CD14-positive monocyte (primary cell): ENCODE results near the gene RAB25. TPM values are rescaled to one million over a fixed set of nuclear protein-coding genes. Genes with fewer than 3 reads are reported as not detected.

Experiments used
- DNase-seq, 3 donors: peaks; one replicate each; pipeline ENCODE4 v3.0.0-alpha.2; 2011 to 2022
- H2AFZ ChIP-seq: 2 replicates; pipeline ENCODE4 v1.6.0; 2012; ENCODE audit warnings: mild to moderate bottlenecking, low read depth, low read length, inconsistent platforms; ENCODE audit not compliant: insufficient read depth, poor library complexity, severe bottlenecking
- H3K27ac ChIP-seq, 2 donors: 1 replicate in 1 of 2; 2 replicates in 1 of 2; pipeline ENCODE4 v1.5.1; 2012 to 2013; ENCODE audit warnings: low read length in 2 of 2, control low read depth in 1 of 2, inconsistent platforms in 1 of 2, low read depth in 1 of 2, mild to moderate bottlenecking in 1 of 2
- H3K27me3 ChIP-seq, 2 donors: one replicate each; pipeline versions ENCODE4 v1.6.0 to v1.6.1; 2011 to 2013; ENCODE audit warnings: low read length in 2 of 2; ENCODE audit not compliant: control insufficient read depth in 2 of 2, insufficient read depth in 2 of 2
- H3K36me3 ChIP-seq, 2 donors: replicated peaks in 1 of 2; 1 replicate in 1 of 2; 2 replicates in 1 of 2; pipeline versions ENCODE4 v1.5.1 to v1.6.1; 2012 to 2013; ENCODE audit warnings: low read length in 2 of 2, control low read depth in 1 of 2, inconsistent platforms in 1 of 2, mild to moderate bottlenecking in 1 of 2; ENCODE audit not compliant: insufficient read depth in 2 of 2, control insufficient read depth in 1 of 2
- H3K4me1 ChIP-seq, 2 donors: 1 replicate in 1 of 2; 2 replicates in 1 of 2; pipeline versions ENCODE4 v1.5.1 to v1.6.1; 2012 to 2013; ENCODE audit warnings: low read length in 2 of 2, control low read depth in 1 of 2, inconsistent platforms in 1 of 2, mild to moderate bottlenecking in 1 of 2, moderate library complexity in 1 of 2; ENCODE audit not compliant: insufficient read depth in 2 of 2, control insufficient read depth in 1 of 2
- H3K4me2 ChIP-seq: replicated peaks from 2 replicates; pipeline ENCODE3; 2012; ENCODE audit warnings: low read length, moderate library complexity, mild to moderate bottlenecking; ENCODE audit not compliant: poor library complexity, severe bottlenecking; ENCODE audit errors: extremely low read depth
- H3K4me3 ChIP-seq, 3 experiments: fragments of 200-600 bp in 1 of 3; sonication (generic) in 1 of 3; replicated peaks in 1 of 3; 1 replicate in 2 of 3; 2 replicates in 1 of 3; pipeline ENCODE4 v1.5.1; 2011 to 2013; ENCODE audit warnings: low read length in 3 of 3, mild to moderate bottlenecking in 3 of 3, control low read depth in 2 of 3, low read depth in 2 of 3, inconsistent platforms in 1 of 3, moderate library complexity in 1 of 3
- H3K79me2 ChIP-seq: 2 replicates; pipeline ENCODE4 v1.6.0; 2012; ENCODE audit warnings: mild to moderate bottlenecking, control low read depth, inconsistent platforms, low read length, moderate library complexity; ENCODE audit not compliant: insufficient read depth
- H3K9ac ChIP-seq: 2 replicates; pipeline ENCODE4 v1.6.0; 2017; ENCODE audit warnings: low read length, mild to moderate bottlenecking; ENCODE audit not compliant: insufficient read depth, poor library complexity, severe bottlenecking
- H3K9me3 ChIP-seq, 2 donors: replicated peaks in 1 of 2; 1 replicate in 1 of 2; 2 replicates in 1 of 2; pipeline versions ENCODE4 v1.5.1 to v1.6.1; 2012 to 2013; ENCODE audit warnings: low read length in 2 of 2, control low read depth in 1 of 2; ENCODE audit not compliant: control insufficient read depth in 1 of 2, insufficient read depth in 1 of 2
- H4K20me1 ChIP-seq: 2 replicates; pipeline ENCODE4 v1.6.0; 2012; ENCODE audit warnings: mild to moderate bottlenecking, low read length, control low read depth, moderate library complexity; ENCODE audit not compliant: insufficient read depth
- H3K27ac Mint-ChIP-seq, 7 donors: one replicate each; pipeline ENCODE4 v1.8.0; 2020; ENCODE audit warnings: mild to moderate bottlenecking in 7 of 7, mixed read lengths in 7 of 7, moderate library complexity in 6 of 7, inconsistent platforms in 2 of 7
- H3K27me3 Mint-ChIP-seq, 3 donors: one replicate each; pipeline ENCODE4 v1.8.0; 2021 to 2022; ENCODE audit warnings: low read depth in 3 of 3, mild to moderate bottlenecking in 3 of 3, mixed read lengths in 3 of 3, moderate library complexity in 3 of 3, inconsistent platforms in 1 of 3
- H3K36me3 Mint-ChIP-seq, 2 donors: one replicate each; pipeline ENCODE4 v1.8.0; 2020; ENCODE audit warnings: mixed read lengths in 2 of 2, inconsistent platforms in 1 of 2, mild to moderate bottlenecking in 1 of 2
- H3K4me1 Mint-ChIP-seq: one replicate; pipeline ENCODE4 v1.8.0; 2020; ENCODE audit warnings: mild to moderate bottlenecking, mixed read lengths
- H3K4me3 Mint-ChIP-seq, 2 donors: one replicate each; pipeline ENCODE4 v1.8.0; 2020; ENCODE audit warnings: mild to moderate bottlenecking in 2 of 2, mixed read lengths in 2 of 2, moderate library complexity in 1 of 2
- H3K9me3 Mint-ChIP-seq, 7 donors: one replicate each; pipeline ENCODE4 v1.8.0; 2020 to 2022; ENCODE audit warnings: mixed read lengths in 7 of 7, mild to moderate bottlenecking in 6 of 7, moderate library complexity in 6 of 7, inconsistent platforms in 2 of 7
- WGBS: methylation state at CpG from one replicate; pipeline ENCODE4 v1.1.5; 2013; ENCODE audit warnings: missing lambda C conversion rate; ENCODE audit not compliant: insufficient coverage; 5-methylcytosine and 5-hydroxymethylcytosine counted together
- intact Hi-C, 2 donors: fragments of 100-400 bp; cut with micrococcal nuclease; formaldehyde crosslinking; loops; one replicate each; pipeline versions ENCODE4 v1.15.0 to v1.15.1; 2023
- polyA plus RNA-seq, 3 donors: library from polyadenylated mRNA; depleted of rRNA in 1 of 3; unstranded in 2 of 3; stranded (reverse) in 1 of 3; fragments of 300-500 nt in 2 of 3; fragments of >200 nt in 1 of 3; fragmentation: Illumina TruSeq in 2 of 3; gene quantifications; 1 replicate in 2 of 3; 2 replicates in 1 of 3; pipeline ENCODE4 v1.2.3, GENCODE V29; 2012 to 2021
- TF ChIP-seq, protein P1 (sequence below): fragments of 200-600 bp; IDR thresholded peaks from one replicate; pipeline ENCODE4 v1.8.0; 2022; ENCODE audit warnings: antibody characterized with exemption, mild to moderate bottlenecking

RAB25 gene
- polyA plus RNA-seq, 3 donors: 0.23 TPM; not detected in 2

DNA sequence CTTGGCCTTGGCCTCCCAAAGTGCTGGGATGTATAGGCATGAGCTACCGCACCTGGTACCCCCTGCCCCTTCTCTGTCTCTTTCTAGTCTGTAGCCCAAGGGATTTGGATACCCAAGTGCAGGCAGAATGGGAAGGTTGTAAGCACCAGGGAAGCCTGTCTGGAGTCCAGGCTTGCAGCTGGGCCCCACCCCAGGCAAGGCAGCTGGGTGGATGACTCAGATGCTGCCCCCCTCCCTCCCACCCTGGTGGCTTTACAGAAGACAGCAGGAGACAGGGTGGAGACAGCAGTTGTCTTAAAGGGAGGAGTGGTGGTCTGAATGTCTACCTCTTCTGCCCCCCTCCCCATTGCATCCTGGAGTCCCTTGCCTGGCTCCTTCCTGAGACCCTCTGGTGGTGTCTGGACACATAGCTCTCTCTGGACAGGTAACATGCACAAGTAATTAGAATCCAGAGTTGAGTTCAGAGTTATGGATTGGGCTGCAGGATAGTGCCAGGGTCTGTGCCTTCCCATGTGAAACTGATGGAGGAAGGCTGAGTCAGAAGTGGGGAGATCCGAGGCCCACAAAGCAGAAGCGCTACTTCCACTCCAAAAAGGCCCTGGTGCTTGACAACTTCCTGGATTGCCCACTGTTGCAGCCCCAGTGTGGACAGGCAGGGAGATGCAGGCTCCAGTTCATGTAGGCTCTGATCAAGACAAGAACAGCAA lies 58.7 kb downstream of the RAB25 start:
- Histone ChIP-seq H3K36me3 (no peaks in the 10 kb centered on the region), H3K4me1 (peaks cover 48 to 57% of the 10 kb centered on the region in 2 donors), H2AFZ (no peak overlapping the region), H3K9ac (no peak overlapping the region), H3K9me3 (peaks cover 3 to 20% of the 10 kb centered on the region in 2 donors), H3K4me2 (peak overlapping the region; percentile 42), H3K27me3 (peaks cover 66 to 93% of the 10 kb centered on the region in 2 donors), H3K4me3 (peak overlapping the region in 1 of 3 experiments; percentile 22), H4K20me1 (peaks cover 60% of the 10 kb centered on the region), H3K27ac (peak overlapping the region in 1 of 2 donors; percentile 59), H3K79me2 (no peaks in the 10 kb centered on the region)
- H3K9me3 Mint-ChIP-seq: peaks cover 0 to 36% (median 17%) of the 10 kb centered on the region in 7 donors
- peaks cover 91 to 97% (median 92%) of the 10 kb centered on the region in 3 donors for H3K27me3 Mint-ChIP-seq
- peak overlapping the region; percentile 58 to 85 for H3K4me3 Mint-ChIP-seq
- peak; percentile 92 to 97 (median 92) for DNase-seq
- H3K36me3 Mint-ChIP-seq: peaks cover 15 to 18% of the 10 kb centered on the region in 2 donors
- WGBS: 27% methylated on average over 3 of the region's 3 CpGs
- H3K27ac Mint-ChIP-seq: peak overlapping the region; percentile 75 to 97 (median 91)
- TF ChIP-seq, protein P1, sequence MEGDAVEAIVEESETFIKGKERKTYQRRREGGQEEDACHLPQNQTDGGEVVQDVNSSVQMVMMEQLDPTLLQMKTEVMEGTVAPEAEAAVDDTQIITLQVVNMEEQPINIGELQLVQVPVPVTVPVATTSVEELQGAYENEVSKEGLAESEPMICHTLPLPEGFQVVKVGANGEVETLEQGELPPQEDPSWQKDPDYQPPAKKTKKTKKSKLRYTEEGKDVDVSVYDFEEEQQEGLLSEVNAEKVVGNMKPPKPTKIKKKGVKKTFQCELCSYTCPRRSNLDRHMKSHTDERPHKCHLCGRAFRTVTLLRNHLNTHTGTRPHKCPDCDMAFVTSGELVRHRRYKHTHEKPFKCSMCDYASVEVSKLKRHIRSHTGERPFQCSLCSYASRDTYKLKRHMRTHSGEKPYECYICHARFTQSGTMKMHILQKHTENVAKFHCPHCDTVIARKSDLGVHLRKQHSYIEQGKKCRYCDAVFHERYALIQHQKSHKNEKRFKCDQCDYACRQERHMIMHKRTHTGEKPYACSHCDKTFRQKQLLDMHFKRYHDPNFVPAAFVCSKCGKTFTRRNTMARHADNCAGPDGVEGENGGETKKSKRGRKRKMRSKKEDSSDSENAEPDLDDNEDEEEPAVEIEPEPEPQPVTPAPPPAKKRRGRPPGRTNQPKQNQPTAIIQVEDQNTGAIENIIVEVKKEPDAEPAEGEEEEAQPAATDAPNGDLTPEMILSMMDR: peak; percentile 29
- peaks cover 58% of the 10 kb centered on the region for H3K4me1 Mint-ChIP-seq
- intact Hi-C loops: no loop called here

Other genes starting within 250 kb of the RAB25 start
- gene GON4L, start 203.9 kb upstream of the RAB25 start, polyA plus RNA-seq: 10 to 100 TPM in 2 of 3 donors, 1 to 10 TPM in 1; 8.5 to 39.5 (median 14.0) TPM
- gene SYT11, start 201.6 kb upstream of the RAB25 start, polyA plus RNA-seq: 10 to 100 TPM in 1 of 3 donors, 1 to 10 TPM in 2; 5.1 to 11.0 (median 9.6) TPM
- 10 to 100 TPM; 57.2 to 76.8 (median 69.6) TPM for gene RIT1, start 149.8 kb upstream of the RAB25 start, polyA plus RNA-seq
- 10 to 100 TPM in 1 of 3 donors, 1 to 10 TPM in 2; 3.4 to 22.0 (median 3.5) TPM for gene KHDC4, start 126.7 kb upstream of the RAB25 start, polyA plus RNA-seq
- gene RXFP4, start 119.5 kb upstream of the RAB25 start, polyA plus RNA-seq: under 1 TPM in 1 of 3 donors, not detected in 2; 0.08 TPM
- 100 to 1,000 TPM in 1 of 3 donors, 10 to 100 TPM in 2; 15.4 to 271 (median 18.6) TPM for gene ARHGEF2, start 82.6 kb upstream of the RAB25 start, polyA plus RNA-seq
- gene SSR2, start 40.2 kb upstream of the RAB25 start, polyA plus RNA-seq: 100 to 1,000 TPM; 374 to 614 (median 414) TPM
- 10 to 100 TPM in 1 of 3 donors, 1 to 10 TPM in 2; 2.3 to 15.9 (median 2.9) TPM for gene UBQLN4, start 7.4 kb upstream of the RAB25 start, polyA plus RNA-seq
- 100 to 1,000 TPM in 2 of 3 donors, 10 to 100 TPM in 1; 99.8 to 227 (median 210) TPM for gene LAMTOR2, start 6.4 kb upstream of the RAB25 start, polyA plus RNA-seq
- gene MEX3A, start 21.3 kb downstream of the RAB25 start, polyA plus RNA-seq: not detected
- gene LMNA, start 53.6 kb downstream of the RAB25 start, polyA plus RNA-seq: 10 to 100 TPM; 16.5 to 45.5 (median 24.7) TPM
- gene SEMA4A, start 92.4 kb downstream of the RAB25 start, polyA plus RNA-seq: 100 to 1,000 TPM in 2 of 3 donors, 10 to 100 TPM in 1; 72.3 to 121 (median 116) TPM
- gene SLC25A44, start 132.9 kb downstream of the RAB25 start, polyA plus RNA-seq: 10 to 100 TPM; 17.1 to 28.8 (median 24.1) TPM
- 10 to 100 TPM; 83.7 to 90.4 (median 86.1) TPM for gene PMF1, start 151.8 kb downstream of the RAB25 start, polyA plus RNA-seq
- 1 to 10 TPM in 1 of 3 donors, not detected in 2; 2.2 TPM for gene BGLAP, start 181.0 kb downstream of the RAB25 start, polyA plus RNA-seq
- 1 to 10 TPM in 1 of 3 donors, not detected in 2; 7.7 TPM for gene PAQR6, start 186.9 kb downstream of the RAB25 start, polyA plus RNA-seq
- gene SMG5, start 221.7 kb downstream of the RAB25 start, polyA plus RNA-seq: 10 to 100 TPM in 1 of 3 donors, 1 to 10 TPM in 2; 4.4 to 72.4 (median 7.0) TPM
- 10 to 100 TPM in 1 of 3 donors, 1 to 10 TPM in 2; 1.2 to 12.0 (median 1.4) TPM for gene TMEM79, start 223.2 kb downstream of the RAB25 start, polyA plus RNA-seq
- 10 to 100 TPM; 24.3 to 59.6 (median 34.7) TPM for gene GLMP, start 234.5 kb downstream of the RAB25 start, polyA plus RNA-seq
- gene VHLL, start 238.1 kb downstream of the RAB25 start, polyA plus RNA-seq: not detected